Hepatocyte (in vitro differentiated cells): ENCODE measurements around the gene CASP7.

Experiments
- CTCF ChIP-seq: fragments of 200-600 bp; sonication (generic); IDR thresholded peaks from 2 replicates; pipeline ENCODE4 v1.5.1; 2016; ENCODE audit warnings: antibody characterized with exemption, mild to moderate bottlenecking; ENCODE audit not compliant: poor library complexity
- EZH2 ChIP-seq: fragments of 200-600 bp; sonication (generic); IDR thresholded peaks from 2 replicates; pipeline ENCODE4 v1.6.1; 2016; ENCODE audit warnings: antibody characterized with exemption, mild to moderate bottlenecking, borderline replicate concordance
- EZH2phosphoT487 ChIP-seq: fragments of 200-600 bp; sonication (generic); IDR thresholded peaks from one replicate; pipeline ENCODE4 v1.6.1; 2018; ENCODE audit warnings: antibody characterized with exemption, mild to moderate bottlenecking, low read depth, moderate library complexity; ENCODE audit not compliant: unreplicated experiment, severe bottlenecking

- no peak for TF ChIP-seq CTCF
- TF ChIP-seq EZH2, result no peak
- no peak for TF ChIP-seq EZH2phosphoT487
Measured at GRCh38 chr10:113770346-113770745, 90.6 kb downstream of the CASP7 start.
